H1 (cell line): ENCODE measurements around the gene SSTR5. TPM values are rescaled to one million over a fixed set of nuclear protein-coding genes. Genes with fewer than 3 reads are reported as not detected.

Experiments
- CBX8 ChIP-seq: fragments of 300-800, 300-1000 bp; sonication (generic); IDR thresholded peaks from 2 replicates; pipeline ENCODE4 v1.7.1; 2016; ENCODE audit warnings: low read depth, low read length, borderline replicate concordance
- CEBPB ChIP-seq: IDR thresholded peaks from 2 replicates; pipeline ENCODE4 v1.6.1; 2012; ENCODE audit warnings: low read depth, low read length
- EZH2 ChIP-seq: fragments of 200-600 bp; sonication (generic); IDR thresholded peaks from 2 replicates; pipeline ENCODE4 v1.7.1; 2012; ENCODE audit warnings: low read depth, mild to moderate bottlenecking, moderate library complexity, low read length, inconsistent platforms; ENCODE audit not compliant: severe bottlenecking
- HDAC2 ChIP-seq, 2 experiments: fragments of 300-600 bp in 1 of 2; sonication (generic) in 1 of 2; IDR thresholded peaks; 2 replicates each; pipeline ENCODE4 v1.6.1; 2011 to 2012; ENCODE audit warnings: low read depth in 2 of 2, low read length in 2 of 2, mild to moderate bottlenecking in 2 of 2, moderate library complexity in 2 of 2, borderline replicate concordance in 1 of 2, inconsistent platforms in 1 of 2
- JUN ChIP-seq: IDR thresholded peaks from 2 replicates; pipeline ENCODE4 v1.6.1; 2011; ENCODE audit warnings: low read depth, mild to moderate bottlenecking, improper control_type of control experiment, low read length
- TAF1 ChIP-seq: IDR thresholded peaks from 2 replicates; pipeline ENCODE4 v1.6.1; 2011; ENCODE audit warnings: mild to moderate bottlenecking, low read depth, low read length
- TBP ChIP-seq: IDR thresholded peaks from 2 replicates; pipeline ENCODE4 v1.6.1; 2011; ENCODE audit warnings: low read depth, low read length, improper control_type of control experiment
- polyA plus RNA-seq, 7 experiments: library from polyadenylated mRNA; depleted of rRNA in 3 of 7; stranded (reverse) in 5 of 7; unstranded in 2 of 7; fragments of >200 nt in 5 of 7; fragments of 200-250 nt in 2 of 7; gene quantifications; 1 replicate in 5 of 7; 2 replicates in 1 of 7; 4 replicates in 1 of 7; pipeline versions ENCODE4 v1.2.1 to v1.2.3, GENCODE V29; 2011 to 2013; ENCODE audit warnings: missing spikeins in 2 of 7, mixed read lengths in 2 of 7
- total RNA-seq: library from RNA; stranded (reverse); fragmentation: NEBNext Ultra II Directional; extraction: Animal tissue kit (Norgen Biotek cat#: 25700); gene quantifications from 2 replicates; pipeline ENCODE4 v1.2.1, GENCODE V29; 2021

Gene SSTR5
- total and polyA plus RNA-seq, 2 of the 8 experiments (the other 6 are each of a cell fraction or from before 2014, with no cell fraction given) = 0.56 to 0.60 TPM

GRCh38 chr16:1123525-1124230 lies 51.1 kb downstream of the SSTR5 start (continued):
- no peak for TF ChIP-seq HDAC2 (IDR thresholded peaks at IDR 0.05; ENCODE audit: borderline replicate concordance in 1 of 2, low read depth in 2 of 2, low read length in 2 of 2)
- no peak for TF ChIP-seq TBP
- TF ChIP-seq JUN = no peak
- no peak for TF ChIP-seq CBX8
- TF ChIP-seq TAF1 = no peak
- TF ChIP-seq EZH2 = no peak
- TF ChIP-seq CEBPB = no peak
- TF ChIP-seq, all 59 proteins: peak for 0
